Measurements from ENCODE around the gene MYH7B.

The MYH7B gene

GRCh38 chr20:34949120-34949519, 6.5 kb upstream of the MYH7B start:
- no peak for DNase-seq (ENCODE audit: low read depth)
- no peak overlapping the region for H3K4me3 ChIP-seq (ENCODE audit: control insufficient read depth, low read depth, low read length)
- TF ChIP-seq, protein P1, sequence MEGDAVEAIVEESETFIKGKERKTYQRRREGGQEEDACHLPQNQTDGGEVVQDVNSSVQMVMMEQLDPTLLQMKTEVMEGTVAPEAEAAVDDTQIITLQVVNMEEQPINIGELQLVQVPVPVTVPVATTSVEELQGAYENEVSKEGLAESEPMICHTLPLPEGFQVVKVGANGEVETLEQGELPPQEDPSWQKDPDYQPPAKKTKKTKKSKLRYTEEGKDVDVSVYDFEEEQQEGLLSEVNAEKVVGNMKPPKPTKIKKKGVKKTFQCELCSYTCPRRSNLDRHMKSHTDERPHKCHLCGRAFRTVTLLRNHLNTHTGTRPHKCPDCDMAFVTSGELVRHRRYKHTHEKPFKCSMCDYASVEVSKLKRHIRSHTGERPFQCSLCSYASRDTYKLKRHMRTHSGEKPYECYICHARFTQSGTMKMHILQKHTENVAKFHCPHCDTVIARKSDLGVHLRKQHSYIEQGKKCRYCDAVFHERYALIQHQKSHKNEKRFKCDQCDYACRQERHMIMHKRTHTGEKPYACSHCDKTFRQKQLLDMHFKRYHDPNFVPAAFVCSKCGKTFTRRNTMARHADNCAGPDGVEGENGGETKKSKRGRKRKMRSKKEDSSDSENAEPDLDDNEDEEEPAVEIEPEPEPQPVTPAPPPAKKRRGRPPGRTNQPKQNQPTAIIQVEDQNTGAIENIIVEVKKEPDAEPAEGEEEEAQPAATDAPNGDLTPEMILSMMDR (IDR thresholded peaks at IDR 0.05; ENCODE audit: control insufficient read depth, insufficient read depth, low read depth, low read length, missing control alignments) = no peak

- TF ChIP-seq, protein P1 (IDR thresholded peaks at IDR 0.05; ENCODE audit: control insufficient read depth, insufficient read depth, low read depth, low read length, missing control alignments) = no peak
- DNase-seq (ENCODE audit: low read depth) = no peak
- H3K4me3 ChIP-seq (ENCODE audit: control insufficient read depth, low read depth, low read length) = no peak overlapping the region
Measured at GRCh38 chr20:34951252-34951651, 4.4 kb upstream of the MYH7B start.

DNA sequence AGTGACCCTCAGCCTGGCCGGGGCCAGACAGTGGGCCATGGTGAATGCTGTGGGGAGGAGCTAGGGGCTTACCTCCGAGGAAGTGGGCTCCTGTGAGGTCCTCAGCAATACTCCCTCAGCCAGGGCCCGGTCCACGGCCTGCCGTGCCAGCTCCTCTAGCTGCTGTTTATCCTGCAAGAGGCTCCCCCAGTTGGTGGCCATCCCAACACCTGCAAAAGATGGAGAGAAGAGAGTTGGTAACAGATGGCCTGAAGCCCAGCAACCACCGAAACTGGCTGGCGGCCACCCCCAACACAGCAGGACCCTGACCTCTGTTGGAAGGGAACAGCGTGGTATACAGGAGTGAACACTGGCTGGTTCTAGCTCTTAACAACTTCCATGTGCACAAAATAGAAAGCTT, 4.0 kb upstream of the MYH7B start:
- TF ChIP-seq, protein P1 (IDR thresholded peaks at IDR 0.05; ENCODE audit: control insufficient read depth, insufficient read depth, low read depth, low read length, missing control alignments) = no peak
- no peak for DNase-seq (ENCODE audit: low read depth)
- H3K4me3 ChIP-seq (ENCODE audit: control insufficient read depth, low read depth, low read length) = no peak overlapping the region

GRCh38 chr20:34952671-34953070, 3.0 kb upstream of the MYH7B start:
- DNase-seq (ENCODE audit: low read depth) = no peak
- no peak overlapping the region for H3K4me3 ChIP-seq (ENCODE audit: control insufficient read depth, low read depth, low read length)
- TF ChIP-seq, protein P1 (IDR thresholded peaks at IDR 0.05; ENCODE audit: control insufficient read depth, insufficient read depth, low read depth, low read length, missing control alignments) = no peak

DNA sequence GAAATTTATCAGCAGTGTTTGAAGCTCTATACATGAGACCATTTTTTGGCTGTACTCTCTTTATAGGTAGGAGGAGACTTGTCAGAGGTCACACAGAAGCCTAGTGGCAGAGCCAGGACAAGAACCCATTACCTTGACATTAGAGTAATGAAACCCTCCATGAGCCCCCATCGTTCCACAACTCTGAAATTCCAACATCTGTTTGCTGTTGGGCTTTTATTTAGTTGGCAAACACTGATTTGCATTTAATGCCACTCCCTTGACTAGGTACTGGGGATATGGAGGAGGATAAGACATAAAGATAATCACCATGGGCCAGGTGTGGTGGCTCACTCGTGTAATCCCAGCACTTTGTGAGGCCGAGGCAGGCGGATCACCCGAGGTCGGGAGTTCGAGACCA, 1.7 kb upstream of the MYH7B start:
- H3K4me3 ChIP-seq (ENCODE audit: control insufficient read depth, low read depth, low read length) = no peak overlapping the region
- no peak for DNase-seq (ENCODE audit: low read depth)
- TF ChIP-seq, protein P1 (IDR thresholded peaks at IDR 0.05; ENCODE audit: control insufficient read depth, insufficient read depth, low read depth, low read length, missing control alignments) = no peak

- TF ChIP-seq, protein P1 (IDR thresholded peaks at IDR 0.05; ENCODE audit: control insufficient read depth, insufficient read depth, low read depth, low read length, missing control alignments) = no peak
- H3K4me3 ChIP-seq (ENCODE audit: control insufficient read depth, low read depth, low read length) = peak overlapping the region; percentile 74
- no peak for DNase-seq (ENCODE audit: low read depth)
Measured at GRCh38 chr20:34954904-34955230, 801 bp upstream of the MYH7B start.

DNA sequence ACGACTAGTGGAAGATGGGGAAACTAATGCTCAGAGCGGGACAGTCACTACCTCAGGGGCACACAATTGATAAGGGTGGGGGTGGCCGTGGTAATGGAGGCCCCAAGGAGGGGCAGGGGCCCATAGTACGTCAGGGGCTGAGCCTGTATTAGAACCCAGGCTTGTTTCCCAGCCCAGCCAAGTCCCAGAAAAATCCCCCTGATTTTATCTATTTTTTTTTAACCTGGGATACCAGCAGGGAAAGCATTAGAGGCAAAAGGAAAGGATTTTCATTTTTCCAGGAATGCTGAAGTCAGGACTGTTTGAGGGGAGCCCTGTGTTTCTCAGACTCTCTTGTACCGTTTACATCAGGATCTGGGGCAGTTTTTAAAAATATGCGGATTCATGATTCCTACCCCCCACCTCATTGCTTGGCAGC, 382 bp downstream of the MYH7B start:
- no peak for DNase-seq (ENCODE audit: low read depth)
- TF ChIP-seq, protein P1 (IDR thresholded peaks at IDR 0.05; ENCODE audit: control insufficient read depth, insufficient read depth, low read depth, low read length, missing control alignments) = no peak
- H3K4me3 ChIP-seq (ENCODE audit: control insufficient read depth, low read depth, low read length) = peak overlapping the region; percentile 74

Measured in AG09309 (cell line).